Psoas muscle (tissue), 8 donors: Measurements from ENCODE around the gene MMP23B. TPM values are rescaled to one million over a fixed set of nuclear protein-coding genes. Genes with fewer than 3 reads are reported as not detected.

ENCODE experiments used
- ATAC-seq, 4 donors: fragments of 200-7000 bp; cut with Tn5 transposase; one replicate each; pipeline ENCODE4 v1.9.1; 2020; ENCODE audit warnings: moderate library complexity in 3 of 4, mild to moderate bottlenecking in 2 of 4
- DNase-seq, 2 donors: peaks; one replicate each; pipeline ENCODE4 v3.0.0-alpha.2; 2020
- H3K27ac ChIP-seq: fragments of 200-600 bp; one replicate; pipeline ENCODE4 v1.8.0; 2022
- H3K27me3 ChIP-seq, 3 donors: fragments of 200-600 bp in 1 of 3; one replicate each; pipeline versions ENCODE4 v1.6.1 to v1.8.0; 2013 to 2022; ENCODE audit warnings: low read length in 2 of 3, mild to moderate bottlenecking in 2 of 3, moderate library complexity in 1 of 3; ENCODE audit not compliant: insufficient read depth in 3 of 3
- H3K36me3 ChIP-seq, 2 donors: fragments of 200-600 bp in 1 of 2; one replicate each; pipeline versions ENCODE4 v1.6.1 to v1.8.0; 2013 to 2022; ENCODE audit warnings: low read depth in 1 of 2, mild to moderate bottlenecking in 1 of 2, moderate library complexity in 1 of 2; ENCODE audit not compliant: insufficient read depth in 1 of 2
- H3K4me1 ChIP-seq: fragments of 200-600 bp; one replicate; pipeline ENCODE4 v1.8.0; 2022
- H3K4me3 ChIP-seq: fragments of 200-600 bp; one replicate; pipeline ENCODE4 v1.8.0; 2022; ENCODE audit warnings: mild to moderate bottlenecking
- H3K9me3 ChIP-seq: fragments of 200-600 bp; one replicate; pipeline ENCODE4 v1.8.0; 2022
- WGBS, 3 donors: extraction: QIAGEN DNeasy Blood & Tissue Kit; methylation state at CpG; one replicate each; pipeline versions ENCODE4 v1.1.6 to v1.1.7; 2013; 5-methylcytosine and 5-hydroxymethylcytosine counted together
- intact Hi-C, 2 donors: fragments of 100-400 bp; cut with DNase I; formaldehyde crosslinking; loops; one replicate each; pipeline versions ENCODE4 v1.11.0 to v1.14.2; 2022
- polyA plus RNA-seq, 3 donors: library from polyadenylated mRNA; stranded (reverse); fragments of 200-250 nt; gene quantifications; one replicate each; pipeline ENCODE4 v1.2.3, GENCODE V29; 2013
- total RNA-seq, 4 donors: library from RNA; stranded (reverse); fragmentation: NEBNext Ultra II Directional in 2 of 4; extraction: Animal tissue kit (Norgen Biotek cat#: 25700) in 2 of 4; gene quantifications; one replicate each; pipeline versions ENCODE4 v1.2.1 to v1.2.4, GENCODE V29; 2021 to 2023
- TF ChIP-seq, protein P1 (sequence below): fragments of 200-600 bp; IDR thresholded peaks from one replicate; pipeline ENCODE4 v1.8.0; 2022; ENCODE audit warnings: antibody characterized with exemption
- donor health status: healthy with polysubstance abuse.
- donor health status: DM: no; HTN: no; CAD: no; lungs with moderate emphysema.
- donor health status: Bipolar disorder and iron deficiency.
- donor health status: healthy.
- donor health status: DM: yes; HTN: yes; CAD: no.
- donor health status: DM: no; HTN: no; CAD: no.
- donor health status: DM: no; HTN: no; CAD: no.
- donor health status: DM: yes; HTN: yes; CAD: no.

Gene MMP23B
- total and polyA plus RNA-seq, 7 donors: 0.25 to 1.8 (median 0.32) TPM; not detected in 2

DNA sequence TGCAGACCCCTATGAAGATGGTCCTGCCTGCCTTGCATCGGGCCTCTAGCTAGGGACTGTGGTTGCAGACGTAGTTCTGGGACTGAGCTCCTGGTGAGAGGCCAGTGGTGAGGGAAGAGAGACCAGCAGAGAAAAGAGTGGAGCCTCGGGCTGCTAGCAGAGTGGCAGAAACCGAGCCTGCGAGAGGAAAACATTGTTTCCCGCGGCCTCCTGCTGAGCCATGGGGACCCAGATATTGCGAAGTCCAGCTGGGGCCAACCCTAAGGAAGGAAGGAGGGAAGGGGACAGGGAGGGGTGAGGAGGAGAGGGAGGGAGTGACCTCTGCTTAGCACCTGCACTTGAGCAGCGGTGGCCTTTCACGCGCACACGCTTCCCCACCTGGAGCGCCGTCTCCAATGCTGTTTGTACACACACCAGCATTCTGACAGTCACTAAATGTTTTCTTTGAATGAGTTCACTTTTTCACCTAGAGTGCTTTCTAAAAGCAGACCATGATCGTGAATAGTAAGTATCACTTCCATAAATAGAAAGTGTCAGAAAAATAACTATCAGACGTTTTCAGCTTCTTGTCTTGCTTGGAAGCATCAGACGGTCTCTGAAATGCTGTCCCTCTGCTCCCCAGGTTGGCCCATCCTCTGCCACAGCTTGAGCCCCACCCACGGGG is 29.5 kb upstream of the MMP23B start:
- Histone ChIP-seq H3K9me3 (no peaks in the 10 kb centered on the region), H3K4me1 (peaks cover 13% of the 10 kb centered on the region), H3K36me3 (no peaks in the 10 kb centered on the region), H3K4me3 (no peak overlapping the region), H3K27me3 (peaks cover 0 to 58% (median 24%) of the 10 kb centered on the region in 3 donors), H3K27ac (no peak overlapping the region)
- TF ChIP-seq, protein P1, sequence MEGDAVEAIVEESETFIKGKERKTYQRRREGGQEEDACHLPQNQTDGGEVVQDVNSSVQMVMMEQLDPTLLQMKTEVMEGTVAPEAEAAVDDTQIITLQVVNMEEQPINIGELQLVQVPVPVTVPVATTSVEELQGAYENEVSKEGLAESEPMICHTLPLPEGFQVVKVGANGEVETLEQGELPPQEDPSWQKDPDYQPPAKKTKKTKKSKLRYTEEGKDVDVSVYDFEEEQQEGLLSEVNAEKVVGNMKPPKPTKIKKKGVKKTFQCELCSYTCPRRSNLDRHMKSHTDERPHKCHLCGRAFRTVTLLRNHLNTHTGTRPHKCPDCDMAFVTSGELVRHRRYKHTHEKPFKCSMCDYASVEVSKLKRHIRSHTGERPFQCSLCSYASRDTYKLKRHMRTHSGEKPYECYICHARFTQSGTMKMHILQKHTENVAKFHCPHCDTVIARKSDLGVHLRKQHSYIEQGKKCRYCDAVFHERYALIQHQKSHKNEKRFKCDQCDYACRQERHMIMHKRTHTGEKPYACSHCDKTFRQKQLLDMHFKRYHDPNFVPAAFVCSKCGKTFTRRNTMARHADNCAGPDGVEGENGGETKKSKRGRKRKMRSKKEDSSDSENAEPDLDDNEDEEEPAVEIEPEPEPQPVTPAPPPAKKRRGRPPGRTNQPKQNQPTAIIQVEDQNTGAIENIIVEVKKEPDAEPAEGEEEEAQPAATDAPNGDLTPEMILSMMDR: no peak
- 46 to 52% (median 49%) methylated on average over 18 of the region's 18 CpGs for WGBS, 3 donors
- intact Hi-C loops: no loop called here
- ATAC-seq: no peak
- no peak for DNase-seq

DNA sequence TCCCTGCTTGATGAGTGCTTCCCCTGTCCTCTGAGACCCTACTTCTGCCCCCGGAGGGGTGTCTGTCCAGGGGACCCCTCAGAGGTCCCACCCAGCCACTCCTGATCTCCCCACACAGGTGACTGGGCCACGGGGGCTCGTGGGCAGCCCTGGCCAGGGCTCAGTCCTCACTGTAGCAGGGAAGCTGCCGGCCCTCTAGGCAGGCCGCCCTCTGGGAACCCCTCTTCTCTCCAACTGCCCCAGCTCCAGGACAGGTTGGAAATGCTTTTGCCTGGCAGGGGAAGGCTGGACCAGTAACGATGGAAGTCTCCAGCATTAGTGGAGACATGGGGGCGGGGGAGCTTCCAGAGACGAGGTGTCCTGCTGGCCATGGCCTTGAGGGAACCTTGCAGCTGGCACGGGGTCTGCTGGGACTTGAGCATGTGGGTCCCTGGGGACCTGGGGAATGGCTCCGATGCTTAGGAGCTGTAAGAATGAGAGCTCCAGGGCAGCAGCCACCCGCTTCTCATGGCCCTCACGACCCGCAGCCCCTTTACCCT is 28.9 kb upstream of the MMP23B start:
- intact Hi-C loops: no loop called here
- Histone ChIP-seq H3K27ac (no peak overlapping the region), H3K36me3 (no peaks in the 10 kb centered on the region), H3K4me1 (peaks cover 7% of the 10 kb centered on the region), H3K4me3 (no peak overlapping the region), H3K27me3 (peaks cover 0 to 58% (median 24%) of the 10 kb centered on the region in 3 donors), H3K9me3 (no peaks in the 10 kb centered on the region)
- TF ChIP-seq, protein P1: no peak
- no peak for ATAC-seq
- no peak for DNase-seq
- 52 to 56% (median 55%) methylated on average over 13 of the region's 13 CpGs for WGBS, 3 donors

DNA sequence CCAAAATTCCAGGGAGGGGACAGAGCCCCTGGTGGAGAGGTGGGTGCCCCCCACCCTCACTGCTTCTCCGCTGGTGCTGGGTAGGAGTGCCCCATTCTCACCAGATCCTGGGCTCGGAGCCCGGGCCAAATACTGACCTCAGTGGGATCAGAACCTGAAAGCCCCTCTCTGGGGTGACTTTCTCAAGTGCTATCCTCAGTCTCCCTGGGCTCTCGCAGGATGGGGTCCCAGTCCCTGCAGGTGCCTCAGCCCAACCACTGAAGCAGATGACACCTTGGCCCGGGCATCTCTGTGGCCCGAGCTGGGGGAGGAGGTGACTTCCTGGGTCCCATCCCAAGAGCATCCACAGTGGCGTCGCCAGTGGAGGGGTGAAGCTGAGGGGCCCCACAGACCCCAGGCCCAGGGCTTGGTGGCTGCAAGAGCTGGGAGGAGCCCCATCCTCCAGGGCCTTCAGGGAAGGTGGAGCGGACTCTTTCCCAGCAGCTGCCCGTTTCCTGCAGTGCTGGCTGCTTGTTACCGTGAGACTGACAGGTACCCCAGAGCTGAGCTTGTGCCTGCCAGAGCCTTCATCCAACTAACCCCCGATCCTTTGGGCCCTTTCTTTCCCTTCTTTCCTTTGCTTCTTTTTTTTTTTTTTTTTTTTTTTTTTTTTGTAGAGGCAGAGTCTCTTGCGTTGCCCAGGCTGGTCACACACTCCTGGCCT is 28.2 kb upstream of the MMP23B start:
- DNase-seq (no peak), ATAC-seq (no peak)
- no peaks in the 10 kb centered on the region for H3K36me3 ChIP-seq
- no peaks in the 10 kb centered on the region for H3K9me3 ChIP-seq
- H3K27me3 ChIP-seq: peaks cover 0 to 56% (median 24%) of the 10 kb centered on the region in 3 donors
- TF ChIP-seq, protein P1: no peak
- 60 to 69% (median 61%) methylated on average over 13 of the region's 13 CpGs for WGBS, 3 donors
- no peak overlapping the region for H3K27ac ChIP-seq
- H3K4me1 ChIP-seq: peaks cover 6% of the 10 kb centered on the region
- intact Hi-C loops: no loop called here
- H3K4me3 ChIP-seq: no peak overlapping the region

DNA sequence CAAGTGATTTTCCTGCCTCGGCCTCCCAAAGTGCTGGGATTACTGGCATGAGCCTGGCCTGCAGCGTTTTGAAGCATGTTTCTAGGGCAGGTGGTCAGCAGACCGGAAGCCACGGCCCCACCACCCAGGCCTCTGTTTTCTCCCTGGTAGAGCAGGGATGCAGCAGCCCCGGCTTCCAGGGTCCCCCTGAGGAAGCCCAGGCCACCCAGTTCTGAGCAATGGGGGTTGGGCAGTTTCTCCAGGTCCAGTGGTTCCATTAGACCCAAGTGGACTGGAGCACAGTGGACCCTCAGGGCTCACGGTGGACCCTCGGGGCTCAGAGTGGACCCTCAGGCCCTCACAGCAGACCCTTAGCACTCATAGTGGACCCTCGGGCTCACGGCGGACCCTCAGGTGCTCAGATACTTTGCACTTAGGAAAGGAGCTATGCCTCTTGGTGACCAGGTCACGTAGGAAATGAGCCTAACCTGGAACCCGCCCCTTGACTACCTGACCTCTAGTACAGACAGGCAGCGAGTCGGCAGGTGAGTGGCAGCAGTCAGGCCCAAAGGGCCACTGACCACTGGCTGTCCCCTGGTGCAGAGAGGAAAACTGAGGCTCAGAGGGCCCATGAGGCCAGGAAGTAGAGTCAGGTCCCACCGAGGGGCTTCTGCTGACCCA is 27.5 kb upstream of the MMP23B start:
- TF ChIP-seq, protein P1: no peak
- Histone ChIP-seq H3K27ac (no peak overlapping the region), H3K4me1 (peaks cover 6% of the 10 kb centered on the region), H3K36me3 (no peaks in the 10 kb centered on the region), H3K27me3 (peaks cover 0 to 49% (median 20%) of the 10 kb centered on the region in 3 donors), H3K9me3 (no peaks in the 10 kb centered on the region), H3K4me3 (no peak overlapping the region)
- WGBS, 3 donors: 75 to 78% (median 76%) methylated on average over 15 of the region's 15 CpGs
- intact Hi-C loops: no loop called here
- no peak for DNase-seq
- no peak for ATAC-seq
